ENCODE measurements around the gene PRKACB.
"Not testable (repeated sequence)": the region's sequence is repeated elsewhere in the genome, so short reads cannot be mapped to it uniquely, and the experiment has no call there.

Gene PRKACB

GRCh38 chr1:84272401-84272800, 128.3 kb downstream of the PRKACB start:
- peak; percentile 89 for DNase-seq

GRCh38 chr1:84277343-84278059, 133.4 kb downstream of the PRKACB start:
- DNase-seq, result no peak

DNA sequence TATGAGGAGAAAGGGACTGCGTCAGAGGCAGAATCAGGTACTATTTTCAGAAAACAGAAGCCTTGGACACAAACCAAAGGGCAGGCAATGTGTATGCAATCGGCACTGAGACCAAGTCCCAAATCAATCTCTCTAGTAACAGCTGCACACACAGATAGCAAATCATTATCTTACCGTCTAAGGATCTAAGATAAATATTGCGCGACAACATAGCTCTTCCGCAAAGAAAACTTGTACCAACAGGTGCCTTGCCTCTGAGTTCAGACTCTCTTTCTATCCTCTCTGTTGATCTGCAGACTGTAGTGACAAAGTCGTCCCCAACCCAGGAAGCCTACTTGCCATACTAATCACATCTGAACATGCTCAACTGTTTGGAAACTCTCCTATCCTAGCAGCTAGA, 134.8 kb downstream of the PRKACB start:
- no peak for DNase-seq

DNA sequence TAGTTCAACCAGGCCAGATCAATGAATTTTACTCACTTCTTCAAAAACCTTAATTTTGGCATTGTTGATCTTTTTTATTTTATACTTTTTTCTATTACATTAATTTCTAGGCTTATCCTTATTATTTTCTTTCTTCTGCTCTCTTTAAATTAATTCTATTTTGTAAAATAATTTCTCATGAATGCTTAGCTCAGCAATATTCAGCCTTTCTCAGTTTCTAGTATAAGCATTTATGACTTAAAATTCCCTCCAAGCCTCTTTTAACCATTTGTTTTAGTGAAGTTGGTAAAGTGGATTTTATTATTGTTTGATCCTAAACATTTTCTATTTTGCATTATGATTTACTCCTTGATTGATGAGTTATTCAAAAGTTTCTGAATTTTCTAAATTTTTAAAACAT, 136.8 kb downstream of the PRKACB start:
- DNase-seq, result no peak

- DNase-seq, result no peak
Measured at GRCh38 chr1:84282780-84283333, 138.8 kb downstream of the PRKACB start.

GRCh38 chr1:84283381-84283780, 139.3 kb downstream of the PRKACB start:
- DNase-seq, result no peak

DNA sequence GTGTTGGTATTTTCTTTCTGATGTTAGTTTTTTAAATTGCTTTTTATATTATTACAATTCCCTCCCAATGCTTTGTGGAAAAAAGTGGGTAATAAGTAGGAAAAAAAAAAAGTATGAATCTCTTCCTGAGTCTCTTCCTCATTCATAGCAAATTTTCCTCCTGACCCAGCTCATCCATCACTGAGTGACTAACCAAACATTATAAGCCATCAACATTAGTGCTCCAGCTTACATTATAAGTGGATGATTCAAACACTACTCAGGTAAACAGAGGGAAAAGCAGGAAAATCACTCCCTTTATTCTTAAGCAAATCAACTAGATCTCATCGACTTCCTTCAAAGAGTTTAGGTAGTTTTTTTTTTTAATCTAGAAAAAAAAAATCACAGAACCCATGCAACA, 142.0 kb downstream of the PRKACB start:
- no peak for DNase-seq

DNA sequence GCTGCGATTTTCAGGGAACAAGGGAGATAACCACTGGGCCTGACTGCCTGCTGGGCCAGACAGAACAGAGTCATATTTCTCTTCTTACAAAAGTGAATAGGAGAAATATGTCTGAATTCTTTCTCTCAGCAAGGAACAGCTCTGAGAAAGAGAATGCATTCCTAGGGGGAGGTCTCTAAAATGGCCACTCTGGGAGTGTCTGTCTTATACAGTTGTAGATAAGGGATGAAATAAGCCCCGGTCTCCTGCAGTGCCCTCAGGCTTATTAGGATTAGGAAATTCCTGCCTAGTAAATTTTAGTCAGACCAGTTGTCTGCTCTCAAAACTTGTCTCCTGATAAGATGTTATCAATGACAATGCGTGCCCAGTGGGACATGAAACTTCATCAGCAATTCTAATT, 143.3 kb downstream of the PRKACB start:
- DNase-seq, result not testable (repeated sequence)

Data from NCI-H510A (cell line).